ENCODE measurements around the gene LMOD2. TPM values are rescaled to one million over a fixed set of nuclear protein-coding genes. Genes with fewer than 3 reads are reported as not detected.

LMOD2 gene, protein sequence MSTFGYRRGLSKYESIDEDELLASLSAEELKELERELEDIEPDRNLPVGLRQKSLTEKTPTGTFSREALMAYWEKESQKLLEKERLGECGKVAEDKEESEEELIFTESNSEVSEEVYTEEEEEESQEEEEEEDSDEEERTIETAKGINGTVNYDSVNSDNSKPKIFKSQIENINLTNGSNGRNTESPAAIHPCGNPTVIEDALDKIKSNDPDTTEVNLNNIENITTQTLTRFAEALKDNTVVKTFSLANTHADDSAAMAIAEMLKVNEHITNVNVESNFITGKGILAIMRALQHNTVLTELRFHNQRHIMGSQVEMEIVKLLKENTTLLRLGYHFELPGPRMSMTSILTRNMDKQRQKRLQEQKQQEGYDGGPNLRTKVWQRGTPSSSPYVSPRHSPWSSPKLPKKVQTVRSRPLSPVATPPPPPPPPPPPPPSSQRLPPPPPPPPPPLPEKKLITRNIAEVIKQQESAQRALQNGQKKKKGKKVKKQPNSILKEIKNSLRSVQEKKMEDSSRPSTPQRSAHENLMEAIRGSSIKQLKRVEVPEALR
- total RNA-seq: 1,000 to 10,000 TPM in 3 of 9 donors, 100 to 1,000 TPM in 6; 348 to 1,479 (median 780) TPM
- 100 to 1,000 TPM; 202 to 467 TPM for polyA plus RNA-seq
- long read RNA-seq, donor 1, transcript LMOD2-202 (3 exons, 2,346 nt): major isoform, 17 of 93 reads
- long read RNA-seq, donor 1, partial matches to known transcripts: 63 of 93 reads
- long read RNA-seq, donor 1, other reads (novel, unspliced or antisense): 13 of 93 reads
- long read RNA-seq, donor 2, transcript LMOD2-202 (3 exons, 2,346 nt): major isoform, 29 of 142 reads
- long read RNA-seq, donor 2, partial matches to known transcripts: 96 of 142 reads
- long read RNA-seq, donor 2, other reads (novel, unspliced or antisense): 17 of 142 reads
- long read RNA-seq, donor 3, transcript LMOD2-202 (3 exons, 2,346 nt): major isoform, 18 of 74 reads
- long read RNA-seq, donor 3, partial matches to known transcripts: 44 of 74 reads
- long read RNA-seq, donor 3, other reads (novel, unspliced or antisense): 12 of 74 reads

DNA sequence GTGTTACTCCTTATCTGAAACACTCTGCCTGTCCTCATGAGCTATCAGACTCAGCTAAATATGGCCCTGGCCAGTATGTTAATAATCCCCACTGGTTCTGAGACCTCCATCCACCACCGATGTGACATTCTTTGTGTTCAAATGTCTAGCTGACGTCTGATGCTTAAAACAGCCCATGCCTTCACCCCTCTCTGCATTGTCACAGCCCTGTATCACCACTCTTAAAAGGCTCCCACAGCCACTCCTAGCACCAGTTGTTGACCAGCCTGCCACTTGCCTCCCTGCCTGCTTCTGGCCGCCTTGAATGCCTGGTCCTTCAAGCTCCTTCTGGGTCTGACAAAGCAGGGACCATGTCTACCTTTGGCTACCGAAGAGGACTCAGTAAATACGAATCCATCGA, at the start of gene LMOD2:
Gene LMOD2, plus strand, starts transcription at position 253 of the 400 bp plus-strand sequence. Its CDS starts 98 bp downstream, at position 351.
- peak; percentile 69 to 85 (median 79) for DNase-seq
- WGBS, 4 donors: 48 to 67% (median 57%) methylated on average over 6 of the region's 6 CpGs
- peak within 1 kb of the TSS; percentile 76 to 98 (median 89) for H3K27ac ChIP-seq
- peak; percentile 80 to 91 (median 86) for ATAC-seq
- H3K27me3 ChIP-seq: no peaks in the 10 kb centered on the region
- peak within 1 kb of the TSS; percentile 36 to 69 (median 58) for H3K4me3 ChIP-seq
- H3K36me3 ChIP-seq: peaks cover 0 to 15% (median 0%) of the 10 kb centered on the region in 9 donors
- intact Hi-C loops (cut with DNase I): loop anchor here in 2 of 10 donors (5.0 kb wide), 2 partner anchors 53 to 92 kb away; partner anchors contain the start of genes ASB15 (in 1 of the 2) and WASL (in 1 of the 2)
- no peaks in the 10 kb centered on the region for H3K9me3 ChIP-seq
- TF ChIP-seq, protein P1, sequence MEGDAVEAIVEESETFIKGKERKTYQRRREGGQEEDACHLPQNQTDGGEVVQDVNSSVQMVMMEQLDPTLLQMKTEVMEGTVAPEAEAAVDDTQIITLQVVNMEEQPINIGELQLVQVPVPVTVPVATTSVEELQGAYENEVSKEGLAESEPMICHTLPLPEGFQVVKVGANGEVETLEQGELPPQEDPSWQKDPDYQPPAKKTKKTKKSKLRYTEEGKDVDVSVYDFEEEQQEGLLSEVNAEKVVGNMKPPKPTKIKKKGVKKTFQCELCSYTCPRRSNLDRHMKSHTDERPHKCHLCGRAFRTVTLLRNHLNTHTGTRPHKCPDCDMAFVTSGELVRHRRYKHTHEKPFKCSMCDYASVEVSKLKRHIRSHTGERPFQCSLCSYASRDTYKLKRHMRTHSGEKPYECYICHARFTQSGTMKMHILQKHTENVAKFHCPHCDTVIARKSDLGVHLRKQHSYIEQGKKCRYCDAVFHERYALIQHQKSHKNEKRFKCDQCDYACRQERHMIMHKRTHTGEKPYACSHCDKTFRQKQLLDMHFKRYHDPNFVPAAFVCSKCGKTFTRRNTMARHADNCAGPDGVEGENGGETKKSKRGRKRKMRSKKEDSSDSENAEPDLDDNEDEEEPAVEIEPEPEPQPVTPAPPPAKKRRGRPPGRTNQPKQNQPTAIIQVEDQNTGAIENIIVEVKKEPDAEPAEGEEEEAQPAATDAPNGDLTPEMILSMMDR (IDR thresholded peaks at IDR 0.05): no peak
- TF ChIP-seq POLR2A (IDR thresholded peaks at IDR 0.05): peak in 1 of 2 donors; percentile 92
- H3K4me1 ChIP-seq: peaks cover 0 to 20% (median 2%) of the 10 kb centered on the region in 12 donors

DNA sequence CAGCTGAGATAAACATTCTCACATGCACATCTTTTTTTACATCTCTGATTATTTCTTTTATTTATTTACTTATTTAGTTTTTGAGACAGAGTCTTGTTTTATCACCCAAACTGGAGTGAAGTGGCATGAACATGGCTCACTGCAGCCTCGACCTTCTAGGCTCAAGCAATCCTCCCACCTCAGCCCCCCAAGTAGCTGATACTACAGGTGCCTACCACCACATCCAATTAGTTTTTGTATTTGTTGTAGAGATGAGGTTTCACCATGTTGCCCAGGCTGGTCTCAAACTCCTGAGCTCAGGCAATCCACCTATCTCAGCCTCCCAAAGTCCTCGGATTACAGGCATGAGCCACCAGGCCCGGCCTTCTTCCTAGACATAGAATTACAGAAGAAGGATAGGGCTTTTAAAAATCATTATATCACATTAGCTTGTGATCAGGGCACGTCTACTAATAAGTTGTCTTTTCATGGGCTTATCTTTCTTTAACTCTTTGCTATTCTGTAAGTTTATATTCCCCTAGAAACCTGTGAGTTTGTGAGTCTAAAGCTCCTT, 48.2 kb upstream of the LMOD2 start:
- H3K4me3 ChIP-seq: no peak overlapping the region
- peak overlapping the region in 3 of 12 donors; percentile 3 to 39 (median 4) for H3K27ac ChIP-seq
- TF ChIP-seq POLR2A (IDR thresholded peaks at IDR 0.05): no peak
- TF ChIP-seq, protein P1 (IDR thresholded peaks at IDR 0.05): no peak
- intact Hi-C loops (cut with DNase I): no loop called here
- H3K27me3 ChIP-seq: no peaks in the 10 kb centered on the region
- no peaks in the 10 kb centered on the region for H3K9me3 ChIP-seq
- WGBS, 4 donors: 62 to 73% (median 69%) methylated on average over 4 of the region's 4 CpGs
- H3K4me1 ChIP-seq: peaks cover 0 to 22% (median 0%) of the 10 kb centered on the region in 12 donors
- H3K36me3 ChIP-seq: no peaks in the 10 kb centered on the region
- ATAC-seq (no peak), DNase-seq (no peak)

DNA sequence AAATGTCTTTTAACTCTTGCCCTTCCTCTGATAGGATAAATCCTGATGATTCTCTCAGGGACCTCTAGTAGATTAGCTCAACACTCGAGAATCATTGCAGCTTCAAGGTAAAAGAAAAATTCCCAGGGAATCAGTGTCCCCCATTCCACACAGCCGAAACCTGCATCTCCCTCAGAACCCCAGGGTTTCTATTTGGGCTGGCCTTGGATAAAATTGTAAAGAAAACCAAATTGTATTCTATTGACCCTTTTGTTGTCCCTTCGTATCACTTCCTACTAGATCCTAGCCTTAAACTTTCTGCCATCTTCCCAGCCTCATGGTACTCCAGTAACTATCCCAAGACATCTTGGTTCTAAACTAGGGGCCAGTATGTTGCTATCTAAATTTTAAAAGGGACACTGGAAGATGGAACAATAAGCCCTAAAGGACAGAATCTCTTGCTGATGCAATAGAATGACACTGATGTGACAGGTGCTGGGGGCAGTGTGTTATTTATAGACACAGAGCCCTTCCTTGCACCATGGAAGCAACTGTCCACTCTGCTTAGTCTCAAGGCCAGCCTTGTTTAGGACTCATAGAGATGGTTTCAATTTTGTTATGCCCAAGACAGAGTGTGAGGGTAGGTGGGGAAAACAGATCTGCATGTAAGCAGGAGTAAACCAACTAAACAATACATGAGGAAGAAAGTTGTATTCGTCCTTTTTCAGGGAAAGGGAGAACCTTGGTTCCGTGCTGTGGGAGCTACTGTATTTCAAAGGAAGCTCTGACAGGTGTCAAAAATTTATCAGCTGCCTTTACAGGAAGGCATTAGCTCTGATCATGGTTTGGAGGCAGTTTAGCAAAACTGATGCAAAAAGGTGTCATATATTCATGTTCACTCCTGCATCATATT, 46.4 kb upstream of the LMOD2 start:
- Histone ChIP-seq H3K36me3 (no peaks in the 10 kb centered on the region), H3K27me3 (no peaks in the 10 kb centered on the region), H3K27ac (peak overlapping the region in 8 of 12 donors; percentile 11 to 63 (median 30)), H3K4me1 (peaks cover 0 to 22% (median 0%) of the 10 kb centered on the region in 12 donors), H3K9me3 (no peaks in the 10 kb centered on the region), H3K4me3 (no peak overlapping the region)
- peak; percentile 59 to 87 (median 81) for ATAC-seq
- 58 to 72% (median 66%) methylated on average over 5 of the region's 5 CpGs for WGBS, 4 donors
- TF ChIP-seq POLR2A (IDR thresholded peaks at IDR 0.05): no peak
- TF ChIP-seq, protein P1 (IDR thresholded peaks at IDR 0.05): no peak
- DNase-seq: no peak
- intact Hi-C loops (cut with DNase I): no loop called here

Measured in heart left ventricle (tissue), 16 donors.